Measurements from ENCODE around the gene PIEZO1.

The PIEZO1 gene

DNA sequence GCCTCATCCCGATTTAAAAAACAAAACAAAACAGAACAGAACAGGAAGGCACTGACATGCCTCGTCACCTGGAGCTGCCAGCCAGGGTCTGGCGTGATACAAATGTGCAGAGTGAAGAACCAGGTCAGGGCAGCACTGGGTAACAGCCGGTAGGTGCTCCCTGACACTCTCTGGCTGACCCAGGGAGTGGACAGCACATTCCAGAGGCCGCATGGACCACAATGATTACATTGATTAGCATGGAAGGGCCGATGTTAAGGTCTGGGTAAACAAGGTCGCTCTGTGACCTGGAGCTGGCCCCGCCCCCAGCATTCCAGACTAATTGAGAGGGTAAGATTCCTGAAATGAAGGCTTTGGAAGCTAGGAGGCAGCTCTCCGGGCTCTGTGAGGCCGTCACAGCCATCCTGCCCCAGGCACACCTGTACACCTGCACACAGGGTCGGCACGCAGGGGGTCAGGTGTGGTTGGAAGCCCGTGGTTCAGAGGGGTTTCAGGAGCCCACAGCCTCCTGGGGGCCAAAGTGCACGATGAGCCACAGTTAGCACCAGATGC, 21.4 kb downstream of the PIEZO1 start:
- H3K9me3 ChIP-seq (ENCODE audit: control insufficient read depth in 2 of 2, low read length in 2 of 2), result no peaks in the 10 kb centered on the region
- H3K4me1 ChIP-seq (ENCODE audit: control insufficient read depth, insufficient read depth, low read length), result peaks cover 84% of the 10 kb centered on the region
- no peaks in the 10 kb centered on the region for H3K27me3 ChIP-seq (ENCODE audit: control insufficient read depth in 1 of 2, insufficient read depth in 2 of 2, low read length in 2 of 2)
- H3K27ac ChIP-seq (ENCODE audit: low read length), result peak overlapping the region; percentile 69
- H3K4me3 ChIP-seq (ENCODE audit: low read length in 2 of 2), result no peak overlapping the region
- H3K36me3 ChIP-seq (ENCODE audit: control insufficient read depth in 2 of 2, insufficient read depth in 2 of 2, low read length in 2 of 2), result peaks cover 0 to 3% of the 10 kb centered on the region in 2 donors
- H3K9ac ChIP-seq (ENCODE audit: low read length in 2 of 2), result no peak overlapping the region

DNA sequence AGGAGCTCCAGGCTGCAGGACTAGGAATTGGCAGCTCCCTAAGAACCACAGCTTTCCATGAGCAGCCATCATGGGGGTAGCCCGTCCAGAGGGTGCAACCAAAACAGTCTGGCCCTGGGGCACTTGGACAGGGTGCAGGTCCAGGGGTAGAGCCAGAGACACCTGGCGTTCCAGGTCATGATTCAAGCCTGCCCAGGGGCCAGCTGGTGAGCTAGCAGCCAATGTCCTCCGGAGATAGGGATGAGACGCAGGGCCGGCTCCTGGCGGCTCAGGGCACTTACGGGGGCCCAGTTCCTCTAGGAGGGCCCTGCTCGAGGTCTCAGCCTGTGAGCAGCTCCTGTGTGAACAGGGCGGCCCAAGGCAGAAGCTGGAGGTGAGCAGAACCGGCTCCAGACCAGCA, 22.1 kb downstream of the PIEZO1 start:
- peak overlapping the region in 1 of 2 donors; percentile 13 for H3K9ac ChIP-seq (ENCODE audit: low read length in 2 of 2)
- no peaks in the 10 kb centered on the region for H3K9me3 ChIP-seq (ENCODE audit: control insufficient read depth in 2 of 2, low read length in 2 of 2)
- peak overlapping the region; percentile 69 for H3K27ac ChIP-seq (ENCODE audit: low read length)
- peaks cover 84% of the 10 kb centered on the region for H3K4me1 ChIP-seq (ENCODE audit: control insufficient read depth, insufficient read depth, low read length)
- peaks cover 0 to 3% of the 10 kb centered on the region in 2 donors for H3K36me3 ChIP-seq (ENCODE audit: control insufficient read depth in 2 of 2, insufficient read depth in 2 of 2, low read length in 2 of 2)
- no peaks in the 10 kb centered on the region for H3K27me3 ChIP-seq (ENCODE audit: control insufficient read depth in 1 of 2, insufficient read depth in 2 of 2, low read length in 2 of 2)
- H3K4me3 ChIP-seq (ENCODE audit: low read length in 2 of 2), result no peak overlapping the region

DNA sequence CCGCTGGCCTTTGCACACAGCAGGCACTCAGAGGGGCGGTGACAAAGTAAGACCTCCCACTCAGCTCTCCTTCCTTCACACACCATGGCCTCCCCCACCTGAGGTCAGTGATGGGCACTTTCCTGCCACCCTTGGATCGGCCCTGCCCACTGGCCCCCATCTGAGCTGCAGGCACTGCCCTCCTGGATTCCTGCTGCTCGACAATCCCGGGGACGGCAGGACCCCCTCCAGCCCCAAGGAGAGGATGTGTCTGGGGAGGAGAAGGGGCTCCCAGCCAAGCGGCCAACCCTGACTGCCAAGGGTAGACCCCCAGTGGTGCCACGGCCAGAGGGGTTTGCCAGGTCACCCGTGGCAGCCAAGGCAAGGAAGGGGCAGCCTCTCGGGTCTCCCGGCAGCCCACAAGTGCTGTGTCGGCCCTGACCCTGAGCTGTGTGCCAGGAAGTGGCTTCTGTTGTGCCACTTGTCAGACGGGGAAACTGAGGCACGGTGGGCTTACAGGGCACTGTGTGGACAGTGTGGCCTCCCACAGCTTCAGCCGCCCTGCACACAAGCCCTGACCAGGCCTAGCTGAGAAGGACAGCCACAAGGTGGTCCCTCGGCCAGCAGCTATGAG, 22.7 kb downstream of the PIEZO1 start:
- Histone ChIP-seq H3K27me3 (ENCODE audit: control insufficient read depth in 1 of 2, insufficient read depth in 2 of 2, low read length in 2 of 2) (no peaks in the 10 kb centered on the region), H3K9me3 (ENCODE audit: control insufficient read depth in 2 of 2, low read length in 2 of 2) (no peaks in the 10 kb centered on the region), H3K9ac (ENCODE audit: low read length in 2 of 2) (peak overlapping the region in 1 of 2 donors; percentile 13), H3K27ac (ENCODE audit: low read length) (peak overlapping the region; percentile 69), H3K4me1 (ENCODE audit: control insufficient read depth, insufficient read depth, low read length) (peaks cover 83% of the 10 kb centered on the region), H3K36me3 (ENCODE audit: control insufficient read depth in 2 of 2, insufficient read depth in 2 of 2, low read length in 2 of 2) (peaks cover 0 to 3% of the 10 kb centered on the region in 2 donors), H3K4me3 (ENCODE audit: low read length in 2 of 2) (no peak overlapping the region)

DNA sequence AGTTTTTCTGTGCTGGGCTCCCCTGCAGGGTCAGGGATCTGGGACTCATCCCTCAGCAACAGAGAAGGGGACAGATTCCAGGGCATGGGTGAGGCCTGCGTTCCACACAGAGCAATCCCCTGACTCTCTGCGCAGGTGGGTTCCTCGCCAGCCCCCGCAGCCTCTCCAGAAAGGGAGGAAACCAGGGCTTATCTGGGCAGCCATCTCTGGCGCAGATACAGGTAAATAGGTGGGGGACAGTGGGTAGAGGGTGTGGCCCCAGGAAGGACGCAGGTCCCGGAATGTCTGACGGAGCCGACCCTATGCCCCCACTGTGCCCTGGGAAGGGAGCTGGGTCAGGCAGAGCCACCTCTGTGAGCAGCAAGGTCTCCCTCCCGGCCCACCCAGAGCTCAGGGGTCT, 23.2 kb downstream of the PIEZO1 start:
- no peaks in the 10 kb centered on the region for H3K27me3 ChIP-seq (ENCODE audit: control insufficient read depth in 1 of 2, insufficient read depth in 2 of 2, low read length in 2 of 2)
- peaks cover 78% of the 10 kb centered on the region for H3K4me1 ChIP-seq (ENCODE audit: control insufficient read depth, insufficient read depth, low read length)
- H3K9ac ChIP-seq (ENCODE audit: low read length in 2 of 2), result peak overlapping the region in 1 of 2 donors; percentile 15
- peaks cover 0 to 3% of the 10 kb centered on the region in 2 donors for H3K36me3 ChIP-seq (ENCODE audit: control insufficient read depth in 2 of 2, insufficient read depth in 2 of 2, low read length in 2 of 2)
- no peaks in the 10 kb centered on the region for H3K9me3 ChIP-seq (ENCODE audit: control insufficient read depth in 2 of 2, low read length in 2 of 2)
- H3K27ac ChIP-seq (ENCODE audit: low read length), result peak overlapping the region; percentile 69
- H3K4me3 ChIP-seq (ENCODE audit: low read length in 2 of 2), result no peak overlapping the region

DNA sequence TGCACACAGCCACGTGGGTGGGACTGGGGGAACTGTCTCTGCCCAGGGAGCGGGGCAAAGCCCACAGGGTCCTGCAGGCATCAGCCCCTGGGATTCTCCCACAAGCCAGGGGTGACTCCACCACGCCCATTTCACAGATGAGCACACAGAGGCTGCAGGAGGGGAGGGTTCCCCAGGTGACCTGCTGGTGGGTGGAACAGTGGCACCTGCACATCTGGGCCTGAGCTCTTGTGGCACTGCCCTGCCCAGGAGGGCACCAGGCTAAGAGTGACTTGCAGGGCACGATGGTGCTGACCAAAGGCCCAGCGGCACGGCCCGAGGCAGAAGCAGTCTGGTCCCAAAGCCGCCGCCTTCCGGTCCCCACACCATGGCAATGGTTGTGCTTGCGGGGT, 23.9 kb downstream of the PIEZO1 start:
- Histone ChIP-seq H3K9ac (ENCODE audit: low read length in 2 of 2) (no peak overlapping the region), H3K27ac (ENCODE audit: low read length) (peak overlapping the region; percentile 98), H3K9me3 (ENCODE audit: control insufficient read depth in 2 of 2, low read length in 2 of 2) (no peaks in the 10 kb centered on the region), H3K4me1 (ENCODE audit: control insufficient read depth, insufficient read depth, low read length) (peaks cover 71% of the 10 kb centered on the region), H3K4me3 (ENCODE audit: low read length in 2 of 2) (peak overlapping the region in 1 of 2 donors; percentile 22), H3K27me3 (ENCODE audit: control insufficient read depth in 1 of 2, insufficient read depth in 2 of 2, low read length in 2 of 2) (no peaks in the 10 kb centered on the region), H3K36me3 (ENCODE audit: control insufficient read depth in 2 of 2, insufficient read depth in 2 of 2, low read length in 2 of 2) (peaks cover 0 to 3% of the 10 kb centered on the region in 2 donors)

DNA sequence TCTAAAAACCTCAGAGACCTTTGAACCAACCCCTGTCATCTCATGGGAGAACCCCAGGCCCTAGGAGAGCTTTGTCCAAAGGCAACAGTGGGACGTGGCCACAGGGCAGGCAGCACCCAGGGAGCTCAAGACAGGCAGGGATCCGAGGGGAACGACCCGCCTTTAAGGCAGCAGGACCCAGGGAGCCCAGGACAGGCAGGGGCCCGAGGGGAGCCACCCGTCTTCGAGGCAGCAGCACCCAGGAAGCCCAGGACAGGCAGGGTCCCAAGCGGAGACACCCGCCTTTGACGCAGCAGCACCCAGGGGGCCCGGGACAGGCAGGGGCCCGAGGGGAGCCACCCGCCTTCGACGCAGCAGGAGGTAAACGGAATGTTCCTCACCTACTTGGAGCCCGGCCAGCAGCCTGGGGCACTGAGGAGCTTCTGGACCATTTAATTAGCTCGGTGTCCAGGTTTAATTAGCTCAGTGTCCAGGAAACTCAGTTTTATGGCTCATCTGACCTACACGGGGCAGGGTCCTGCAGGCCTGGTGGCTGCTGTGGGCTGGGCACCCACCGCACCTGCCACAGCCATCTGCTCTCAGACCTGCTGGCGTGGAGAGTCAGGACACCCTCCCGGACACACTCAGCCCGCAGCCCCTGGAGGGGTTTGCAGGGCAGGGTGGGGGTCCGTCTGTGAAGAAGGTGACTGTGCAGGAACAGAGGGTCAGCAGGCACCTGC, 24.4 kb downstream of the PIEZO1 start:
- peak overlapping the region; percentile 98 for H3K27ac ChIP-seq (ENCODE audit: low read length)
- H3K4me1 ChIP-seq (ENCODE audit: control insufficient read depth, insufficient read depth, low read length), result peaks cover 74% of the 10 kb centered on the region
- peak overlapping the region; percentile 64 to 69 for H3K9ac ChIP-seq (ENCODE audit: low read length in 2 of 2)

DNA sequence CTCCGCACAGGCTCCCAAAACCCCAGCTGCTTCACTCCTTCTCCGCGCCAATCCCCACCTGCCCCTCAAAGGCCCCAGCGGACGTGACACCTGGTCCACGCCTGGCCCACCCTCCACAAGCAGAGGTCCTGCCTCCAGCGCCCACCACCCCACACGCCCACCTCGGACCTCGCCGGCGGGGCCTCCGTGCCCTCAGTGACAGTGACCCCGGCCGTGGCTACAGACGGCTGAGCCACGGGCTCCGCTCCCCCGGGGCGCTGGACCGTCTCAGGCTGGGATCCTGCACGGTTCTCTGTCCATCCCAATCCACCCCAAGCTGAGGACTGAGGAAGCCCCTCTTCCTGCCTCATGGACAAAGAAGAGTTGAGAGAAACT, 25.1 kb downstream of the PIEZO1 start:
- Histone ChIP-seq H3K36me3 (ENCODE audit: control insufficient read depth in 2 of 2, insufficient read depth in 2 of 2, low read length in 2 of 2) (peaks cover 0 to 3% of the 10 kb centered on the region in 2 donors), H3K4me1 (ENCODE audit: control insufficient read depth, insufficient read depth, low read length) (peaks cover 74% of the 10 kb centered on the region), H3K4me3 (ENCODE audit: low read length in 2 of 2) (peak overlapping the region; percentile 46 to 65), H3K9ac (ENCODE audit: low read length in 2 of 2) (peak overlapping the region; percentile 64 to 69), H3K27me3 (ENCODE audit: control insufficient read depth in 1 of 2, insufficient read depth in 2 of 2, low read length in 2 of 2) (no peaks in the 10 kb centered on the region), H3K9me3 (ENCODE audit: control insufficient read depth in 2 of 2, low read length in 2 of 2) (no peaks in the 10 kb centered on the region), H3K27ac (ENCODE audit: low read length) (peak overlapping the region; percentile 98)

More for the DNA sequence above, 24.4 kb downstream of the PIEZO1 start:
- H3K4me3 ChIP-seq (ENCODE audit: low read length in 2 of 2), result peak overlapping the region in 1 of 2 donors; percentile 65
- no peaks in the 10 kb centered on the region for H3K27me3 ChIP-seq (ENCODE audit: control insufficient read depth in 1 of 2, insufficient read depth in 2 of 2, low read length in 2 of 2)
- peaks cover 0 to 3% of the 10 kb centered on the region in 2 donors for H3K36me3 ChIP-seq (ENCODE audit: control insufficient read depth in 2 of 2, insufficient read depth in 2 of 2, low read length in 2 of 2)
- H3K9me3 ChIP-seq (ENCODE audit: control insufficient read depth in 2 of 2, low read length in 2 of 2), result no peaks in the 10 kb centered on the region

DNA sequence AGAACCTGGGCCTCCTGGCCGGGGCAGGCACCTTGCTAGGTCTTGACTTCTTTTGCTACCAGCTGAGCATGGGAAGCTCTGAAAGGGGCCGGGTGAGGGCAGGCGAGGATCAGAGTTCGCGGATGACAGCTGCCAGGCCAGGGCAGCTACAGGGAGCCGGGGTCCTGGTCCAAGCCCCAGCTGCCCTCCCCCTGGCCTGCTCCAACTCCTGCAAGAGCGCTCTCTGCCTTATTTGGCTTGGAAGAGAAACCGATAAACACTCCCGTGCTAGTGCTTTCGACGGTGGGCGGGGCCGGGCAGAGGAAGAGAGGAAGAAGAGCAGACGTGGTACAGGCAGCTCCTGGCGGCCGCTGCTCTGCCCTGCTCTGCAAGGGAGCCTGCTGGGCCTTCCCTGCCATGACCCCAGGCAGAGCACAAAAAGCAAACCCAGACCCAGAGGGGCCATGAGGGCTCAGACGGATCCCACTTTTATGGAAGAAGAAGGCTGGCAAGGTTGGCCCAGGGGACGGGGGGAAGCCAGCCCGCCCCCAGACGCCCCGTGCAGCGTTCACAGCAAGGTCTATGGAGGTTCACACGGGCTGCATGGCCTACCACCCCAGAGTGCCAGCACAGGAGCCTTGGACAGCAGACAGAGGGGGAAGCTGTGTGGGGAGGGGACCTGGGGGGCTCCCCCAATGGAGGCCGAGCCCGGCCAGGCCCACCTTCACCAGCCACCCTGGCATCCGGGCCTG, 25.6 kb downstream of the PIEZO1 start:
- Histone ChIP-seq H3K9me3 (ENCODE audit: control insufficient read depth in 2 of 2, low read length in 2 of 2) (no peaks in the 10 kb centered on the region), H3K36me3 (ENCODE audit: control insufficient read depth in 2 of 2, insufficient read depth in 2 of 2, low read length in 2 of 2) (peaks cover 0 to 3% of the 10 kb centered on the region in 2 donors), H3K4me3 (ENCODE audit: low read length in 2 of 2) (peak overlapping the region; percentile 46 to 65), H3K4me1 (ENCODE audit: control insufficient read depth, insufficient read depth, low read length) (peaks cover 76% of the 10 kb centered on the region), H3K27ac (ENCODE audit: low read length) (peak overlapping the region; percentile 98), H3K27me3 (ENCODE audit: control insufficient read depth in 1 of 2, insufficient read depth in 2 of 2, low read length in 2 of 2) (no peaks in the 10 kb centered on the region), H3K9ac (ENCODE audit: low read length in 2 of 2) (peak overlapping the region; percentile 64 to 69)

DNA sequence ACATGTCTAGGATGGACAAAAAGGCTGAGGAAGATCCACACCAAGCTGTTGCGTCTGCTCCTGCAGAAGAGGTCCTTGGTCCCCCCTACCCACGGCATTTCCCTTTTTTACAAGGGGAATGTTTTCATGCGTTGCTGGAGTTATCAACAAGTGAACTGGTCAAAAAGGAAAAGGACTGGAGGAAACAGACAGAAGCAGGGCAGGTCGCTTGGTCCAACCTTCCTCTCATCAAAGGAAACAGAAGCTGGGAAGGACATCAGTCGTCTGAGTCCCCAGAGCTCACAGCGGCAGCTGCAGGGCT, 26.1 kb downstream of the PIEZO1 start:
- peak overlapping the region; percentile 98 for H3K27ac ChIP-seq (ENCODE audit: low read length)
- H3K9me3 ChIP-seq (ENCODE audit: control insufficient read depth in 2 of 2, low read length in 2 of 2), result no peaks in the 10 kb centered on the region
- peak overlapping the region; percentile 56 to 62 for H3K9ac ChIP-seq (ENCODE audit: low read length in 2 of 2)
- peaks cover 0 to 3% of the 10 kb centered on the region in 2 donors for H3K36me3 ChIP-seq (ENCODE audit: control insufficient read depth in 2 of 2, insufficient read depth in 2 of 2, low read length in 2 of 2)
- H3K4me1 ChIP-seq (ENCODE audit: control insufficient read depth, insufficient read depth, low read length), result peaks cover 80% of the 10 kb centered on the region
- H3K27me3 ChIP-seq (ENCODE audit: control insufficient read depth in 1 of 2, insufficient read depth in 2 of 2, low read length in 2 of 2), result no peaks in the 10 kb centered on the region
- peak overlapping the region; percentile 34 to 65 for H3K4me3 ChIP-seq (ENCODE audit: low read length in 2 of 2)

DNA sequence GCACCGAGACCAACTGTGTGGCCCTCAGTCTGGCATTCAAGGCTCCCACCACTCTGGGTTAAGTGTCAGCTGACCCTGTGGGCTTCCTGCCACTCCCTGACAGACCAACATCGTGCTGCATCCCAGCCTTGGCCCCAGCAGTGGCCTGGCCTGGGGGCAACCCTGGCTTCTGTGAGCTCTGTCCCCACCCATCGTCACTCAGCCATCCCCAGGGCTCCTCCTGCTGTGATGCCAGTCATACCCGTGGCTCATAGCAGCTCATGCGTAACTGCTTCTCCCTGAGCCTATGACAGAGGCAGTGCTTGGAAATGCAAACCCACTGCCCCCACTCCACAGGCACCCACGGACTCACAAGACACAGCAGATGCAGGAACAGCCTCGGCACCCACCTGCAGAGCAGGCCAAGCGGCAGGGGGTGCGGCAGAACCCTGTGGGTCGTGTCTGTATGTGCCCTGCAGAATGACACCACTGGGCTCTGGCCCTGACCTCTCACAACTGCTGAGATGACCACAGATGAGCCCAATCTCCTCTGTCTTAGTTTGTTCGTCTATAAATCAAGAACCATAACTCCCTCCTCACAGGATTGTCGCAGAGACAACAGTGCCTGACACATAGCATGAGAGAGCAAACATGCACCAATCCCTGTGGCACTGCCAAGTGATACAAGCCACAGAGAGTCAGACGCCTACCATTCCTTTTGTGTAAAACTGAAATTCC, 26.6 kb downstream of the PIEZO1 start:
- peak overlapping the region; percentile 98 for H3K27ac ChIP-seq (ENCODE audit: low read length)
- H3K9me3 ChIP-seq (ENCODE audit: control insufficient read depth in 2 of 2, low read length in 2 of 2), result no peaks in the 10 kb centered on the region
- H3K27me3 ChIP-seq (ENCODE audit: control insufficient read depth in 1 of 2, insufficient read depth in 2 of 2, low read length in 2 of 2), result no peaks in the 10 kb centered on the region
- no peak overlapping the region for H3K9ac ChIP-seq (ENCODE audit: low read length in 2 of 2)
- peak overlapping the region in 1 of 2 donors; percentile 65 for H3K4me3 ChIP-seq (ENCODE audit: low read length in 2 of 2)
- H3K36me3 ChIP-seq (ENCODE audit: control insufficient read depth in 2 of 2, insufficient read depth in 2 of 2, low read length in 2 of 2), result peaks cover 0 to 1% of the 10 kb centered on the region in 2 donors
- H3K4me1 ChIP-seq (ENCODE audit: control insufficient read depth, insufficient read depth, low read length), result peaks cover 81% of the 10 kb centered on the region

Measured in stomach smooth muscle (tissue), 2 donors.